Activated CD8-positive, alpha-beta memory T cell treated with anti-CD3 and anti-CD28 coated beads, Interleukin-2, amount 50 U/mL, for 24 hours (primary cell): Measurements from ENCODE around the gene ADD3.
"Not testable (repeated sequence)": the region's sequence is repeated elsewhere in the genome, so short reads cannot be mapped to it uniquely, and the experiment has no call there.

ENCODE experiments used
- DNase-seq: peaks from one replicate; pipeline ENCODE4 v3.0.0-alpha.2; 2020; ENCODE audit errors: extremely low read depth

The ADD3 gene

GRCh38 chr10:110035070-110035921, 27.5 kb downstream of the ADD3 start:
- no peak for DNase-seq

DNA sequence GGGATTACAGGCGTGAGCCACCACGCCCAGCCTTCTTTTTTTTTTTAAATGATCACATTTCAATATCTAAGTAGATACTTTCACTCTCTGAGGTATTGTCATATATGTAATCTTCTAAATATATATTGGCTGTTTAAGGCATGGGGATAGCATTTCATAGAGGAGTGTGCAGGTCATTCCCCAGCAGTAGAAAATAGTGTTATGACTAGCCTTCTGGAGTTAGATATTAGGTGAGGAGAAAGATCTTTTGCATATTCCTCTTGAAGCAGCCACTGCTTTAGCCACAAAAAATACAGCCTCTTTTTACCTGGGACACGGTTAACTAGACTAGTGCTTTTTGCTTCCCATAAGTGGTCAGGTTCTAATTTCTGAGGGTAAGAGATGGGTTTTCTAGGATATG, 28.9 kb downstream of the ADD3 start:
- no peak for DNase-seq

DNA sequence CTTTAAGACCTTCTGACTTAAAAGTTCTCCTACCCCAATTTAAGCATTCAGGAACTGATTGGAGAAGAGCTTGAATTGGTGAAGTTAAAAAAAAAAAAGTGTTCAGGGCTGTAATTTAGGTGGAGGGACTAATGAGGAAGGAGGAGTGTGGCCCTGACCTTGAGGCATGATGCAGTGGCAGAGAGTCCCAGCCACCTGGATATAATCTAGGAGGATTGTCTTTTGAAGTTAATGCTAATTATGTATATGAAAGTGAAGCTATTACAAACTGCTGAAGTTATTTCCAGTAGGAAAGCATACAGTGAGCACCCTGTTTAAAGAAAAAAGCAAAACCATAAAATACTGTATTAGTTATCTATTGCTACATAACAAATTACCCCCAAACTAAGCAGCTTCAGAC, 31.5 kb downstream of the ADD3 start:
- no peak for DNase-seq

DNA sequence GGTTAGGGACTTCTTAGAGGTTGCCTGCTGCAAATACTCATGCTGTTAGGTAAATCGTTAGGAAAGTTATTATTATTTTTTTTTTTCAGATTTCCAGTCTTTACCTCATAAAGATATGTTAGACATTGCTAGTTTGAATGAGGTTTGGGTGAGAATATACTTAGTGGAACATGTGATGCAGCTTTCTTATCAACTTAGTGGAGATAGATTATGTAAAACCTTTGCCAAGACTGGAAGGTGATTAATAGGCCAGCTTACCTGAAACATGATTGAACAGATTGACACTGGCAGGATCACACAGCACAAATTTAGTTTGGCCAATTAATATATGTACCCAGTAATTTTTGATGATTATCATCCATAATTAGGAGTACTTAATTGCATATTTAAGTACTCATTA, 32.3 kb downstream of the ADD3 start:
- DNase-seq = no peak

DNA sequence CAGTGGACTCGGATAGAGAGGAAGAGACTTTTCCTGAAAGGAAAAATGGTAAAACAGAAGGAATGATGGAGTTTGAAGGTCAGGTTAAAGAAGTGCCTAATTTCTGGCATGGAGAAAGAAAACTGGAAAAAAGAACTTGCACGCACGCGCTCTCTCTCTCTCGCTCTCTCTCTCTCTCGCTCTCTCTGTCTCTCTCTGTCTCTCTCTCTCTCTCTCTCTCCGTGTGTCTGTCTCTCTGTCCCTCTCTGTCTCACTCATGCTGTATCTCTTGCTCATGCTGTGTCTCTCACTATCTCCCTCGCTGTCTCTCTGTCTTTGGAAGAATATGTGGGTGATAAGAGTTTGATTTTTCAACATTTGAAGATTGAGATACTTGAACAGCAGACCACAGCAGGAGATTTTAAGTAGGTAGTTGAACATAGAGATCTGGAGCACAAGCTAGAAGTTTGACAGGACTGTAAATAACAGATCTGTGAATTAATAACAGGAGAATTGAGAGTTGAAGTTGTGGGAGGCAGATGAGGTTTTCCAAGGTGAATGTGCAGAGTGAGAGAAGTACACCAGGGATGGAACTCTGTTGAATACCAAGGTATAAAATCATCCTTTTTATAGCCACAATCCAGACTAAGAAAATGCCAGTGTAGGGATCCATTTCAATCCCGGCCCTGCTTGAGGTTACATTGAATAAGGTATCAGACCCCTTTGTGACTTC, 33.1 kb downstream of the ADD3 start:
- no peak for DNase-seq

GRCh38 chr10:110041479-110041829, 33.7 kb downstream of the ADD3 start:
- DNase-seq = no peak

DNA sequence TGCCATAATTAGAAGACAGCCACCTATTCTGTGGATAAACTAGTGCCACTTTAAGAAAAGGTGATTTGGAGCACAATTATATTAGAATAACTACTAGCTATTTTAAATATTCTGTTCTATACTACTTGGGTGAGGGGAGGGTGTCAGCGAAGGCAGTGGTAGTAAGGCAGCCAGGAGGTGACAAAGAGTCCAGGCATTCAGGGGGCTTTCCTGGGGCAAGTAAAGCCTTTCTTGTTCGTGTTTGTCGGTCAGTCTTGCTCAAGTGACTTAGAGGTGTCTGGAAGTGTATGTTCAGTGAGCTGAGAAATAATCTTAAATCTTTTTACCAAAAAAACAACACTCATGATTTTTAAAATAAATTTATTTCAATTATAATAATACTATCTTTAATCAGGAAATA, 34.4 kb downstream of the ADD3 start:
- DNase-seq = no peak

DNA sequence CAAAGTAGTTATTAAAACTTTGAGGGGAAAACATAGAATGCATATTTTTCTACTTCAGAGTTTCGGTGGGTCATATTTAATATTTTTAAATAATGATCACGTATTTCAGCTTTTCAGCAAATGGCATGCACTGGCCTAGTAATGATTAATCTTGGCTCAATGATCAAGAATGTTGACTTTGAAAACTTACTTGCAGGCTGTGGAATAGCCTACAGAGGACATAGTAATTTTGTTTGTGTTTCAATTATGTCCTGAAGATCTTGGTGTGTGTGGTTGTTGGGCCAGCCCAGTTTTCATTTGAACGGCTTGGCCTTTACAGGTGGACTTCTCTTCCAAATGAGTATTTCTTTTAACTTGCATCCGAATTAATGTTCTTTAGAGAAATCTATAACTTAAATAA, 35.1 kb downstream of the ADD3 start:
- no peak for DNase-seq

DNA sequence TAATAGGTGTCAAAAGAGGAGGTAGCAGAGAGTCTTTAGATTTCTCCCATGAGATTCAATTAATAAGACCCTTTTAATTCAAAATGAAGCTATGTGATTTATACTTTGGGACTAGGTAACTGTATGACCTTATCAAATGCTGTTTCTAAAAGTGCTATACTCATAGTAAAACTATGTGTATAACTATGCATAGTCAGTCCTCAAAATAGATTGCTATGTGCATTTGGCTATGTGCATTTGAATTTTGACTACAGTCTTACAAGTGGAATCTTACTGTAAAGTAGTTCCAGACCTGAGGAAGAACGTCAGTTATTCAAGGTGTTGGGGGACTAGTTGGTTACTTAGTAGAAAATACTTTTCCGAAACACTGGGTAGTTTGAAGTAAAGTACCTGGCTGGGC, 36.9 kb downstream of the ADD3 start:
- DNase-seq = no peak

GRCh38 chr10:110045772-110046171, 38.0 kb downstream of the ADD3 start:
- no peak for DNase-seq

- not testable (repeated sequence) for DNase-seq
Observed at GRCh38 chr10:110048145-110048544, 40.4 kb downstream of the ADD3 start.

- no peak for DNase-seq
Observed at GRCh38 chr10:110048781-110049180, 41.0 kb downstream of the ADD3 start.

DNA sequence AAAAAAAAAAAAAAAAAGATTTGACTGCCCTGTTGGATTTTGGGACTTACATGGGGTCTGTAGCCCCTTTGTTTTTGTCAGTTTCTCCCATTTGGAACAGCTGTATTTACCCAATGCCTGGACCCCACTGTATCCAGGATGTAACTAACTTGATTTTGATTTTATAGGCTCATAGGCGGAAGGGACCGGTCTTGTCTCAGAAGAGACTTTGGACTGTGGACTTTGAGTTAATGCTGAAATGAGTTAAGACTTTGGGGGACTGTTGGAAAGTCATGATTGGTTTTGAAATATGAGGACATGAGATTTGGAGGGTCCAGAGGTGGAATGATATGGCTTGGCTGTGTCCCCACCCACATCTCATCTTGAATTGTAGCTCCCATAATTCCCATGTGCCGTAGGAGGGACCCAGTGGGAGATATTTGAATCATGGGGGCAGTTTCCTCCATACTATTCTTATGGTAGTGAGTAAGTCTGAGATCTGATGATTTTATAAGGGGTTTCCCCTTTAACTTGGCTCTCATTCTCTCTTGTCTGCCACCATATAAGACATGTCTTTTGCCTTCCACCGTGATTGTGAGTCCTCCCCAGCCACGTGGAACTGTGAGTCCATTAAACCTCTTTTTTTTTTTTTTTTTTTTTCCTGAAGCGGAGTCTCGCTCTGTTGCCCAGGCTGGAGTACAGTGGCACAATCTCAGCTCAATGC, 42.3 kb downstream of the ADD3 start:
- not testable (repeated sequence) for DNase-seq

GRCh38 chr10:110051487-110051886, 43.7 kb downstream of the ADD3 start:
- no peak for DNase-seq

DNA sequence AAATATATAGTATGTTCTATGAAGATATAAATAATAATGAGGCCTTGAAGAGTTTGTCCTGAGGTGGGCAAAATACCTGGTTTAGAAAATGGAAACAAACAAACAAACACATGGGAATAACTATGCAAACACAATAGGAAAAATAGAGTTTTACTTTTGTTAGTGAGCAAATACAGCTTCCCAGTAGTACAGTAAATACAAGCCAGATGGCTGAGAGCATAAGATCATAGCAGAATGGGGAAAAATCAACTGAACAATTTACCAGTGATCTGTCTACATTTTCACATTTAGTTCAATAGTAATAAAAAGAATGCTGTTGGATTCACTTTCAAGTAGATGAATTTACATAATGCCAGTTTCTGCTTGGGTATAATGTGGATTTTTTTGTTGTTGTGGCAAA, 45.1 kb downstream of the ADD3 start:
- no peak for DNase-seq

GRCh38 chr10:110056822-110057221, 49.0 kb downstream of the ADD3 start:
- DNase-seq = no peak

GRCh38 chr10:110057456-110057855, 49.7 kb downstream of the ADD3 start:
- no peak for DNase-seq

- DNase-seq = no peak
Observed at GRCh38 chr10:110058212-110058611, 50.4 kb downstream of the ADD3 start.

DNA sequence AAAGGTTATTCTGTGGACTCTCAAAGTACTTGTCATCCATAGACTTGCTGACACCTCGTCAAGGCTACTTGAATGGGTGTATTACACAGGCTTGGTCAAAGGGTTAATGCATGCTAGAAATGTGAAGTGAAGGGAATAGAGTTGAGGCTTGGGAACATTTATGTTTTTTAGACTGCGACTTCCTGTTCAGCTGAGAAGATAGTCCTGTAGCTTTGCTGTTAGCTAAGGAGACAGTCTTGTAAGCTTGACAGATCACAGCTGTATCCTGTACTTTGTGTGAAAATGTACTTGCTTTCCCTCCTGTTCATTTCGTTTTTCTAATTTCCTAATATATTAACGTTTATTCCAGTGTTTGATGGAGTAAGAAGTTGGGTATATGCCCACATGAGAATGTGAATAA, 52.1 kb downstream of the ADD3 start:
- DNase-seq = no peak

DNA sequence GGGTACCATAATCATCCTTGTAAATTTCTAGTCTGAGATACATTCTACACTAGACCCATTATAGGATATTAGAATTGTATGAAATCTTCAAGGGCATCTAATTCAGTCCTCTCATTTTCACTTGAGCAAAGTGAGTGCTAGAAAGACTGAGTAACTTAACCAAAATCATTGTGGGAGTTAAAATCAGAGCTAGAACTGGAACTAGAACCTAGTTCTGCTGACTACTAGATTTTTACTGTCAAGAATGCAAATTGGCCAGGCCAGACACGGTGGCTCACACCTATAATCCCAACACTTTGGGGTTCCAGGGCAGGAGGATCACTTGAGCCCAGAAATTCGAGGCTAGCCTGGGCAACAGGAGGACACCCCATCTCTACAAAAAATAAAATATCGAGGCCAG, 53.9 kb downstream of the ADD3 start:
- no peak for DNase-seq

- DNase-seq = no peak
Observed at GRCh38 chr10:110065269-110065668, 57.5 kb downstream of the ADD3 start.

DNA sequence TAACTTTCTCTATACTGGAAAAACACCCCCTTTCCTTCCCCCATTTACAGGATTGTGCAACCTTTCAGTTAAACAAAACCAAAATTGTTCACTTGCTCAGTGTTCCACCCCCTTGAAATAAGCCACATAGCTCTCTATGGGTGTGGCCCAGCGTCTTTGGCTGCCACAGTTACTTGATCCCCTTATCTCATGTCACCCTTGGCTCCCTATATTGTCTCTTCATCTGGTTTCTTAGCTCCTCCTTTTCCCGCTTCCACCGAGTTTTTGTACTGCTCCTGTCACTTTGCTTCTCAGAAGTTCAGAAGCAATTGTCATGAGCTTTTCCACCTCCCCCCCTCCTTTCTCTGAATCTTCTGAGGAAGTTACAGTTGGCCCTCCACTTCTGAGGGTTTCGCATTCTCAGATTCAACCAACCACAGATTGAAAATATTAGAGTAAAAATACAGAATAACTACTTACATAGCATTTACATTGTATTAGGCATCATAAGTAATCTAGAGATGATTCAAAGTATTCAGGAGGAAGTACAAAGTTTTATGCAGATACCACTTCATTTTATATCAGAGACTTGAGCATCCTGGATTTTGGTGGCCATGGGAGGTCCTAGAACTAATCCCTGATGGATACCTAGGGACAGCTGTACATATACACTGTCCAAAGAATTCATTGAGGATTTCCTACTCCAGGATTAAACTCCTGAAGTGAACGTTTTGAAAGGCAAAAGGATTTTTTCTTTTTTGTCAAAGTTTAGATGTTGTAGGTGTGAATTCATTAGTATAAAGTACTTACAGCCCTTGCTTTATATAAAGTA, 60.4 kb downstream of the ADD3 start:
- no peak for DNase-seq
